Activated CD8-positive, alpha-beta memory T cell treated with anti-CD3 and anti-CD28 coated beads for 48 hours (primary cell): ENCODE measurements around the gene XPO4.
"Not testable (repeated sequence)": the region's sequence is repeated elsewhere in the genome, so short reads cannot be mapped to it uniquely, and the experiment has no call there.

Experiments used
- DNase-seq, 3 experiments: peaks; one replicate each; pipeline ENCODE4 v3.0.0-alpha.2; 2020; ENCODE audit warnings: low read depth in 2 of 3, low spot score in 2 of 3

Gene XPO4

DNA sequence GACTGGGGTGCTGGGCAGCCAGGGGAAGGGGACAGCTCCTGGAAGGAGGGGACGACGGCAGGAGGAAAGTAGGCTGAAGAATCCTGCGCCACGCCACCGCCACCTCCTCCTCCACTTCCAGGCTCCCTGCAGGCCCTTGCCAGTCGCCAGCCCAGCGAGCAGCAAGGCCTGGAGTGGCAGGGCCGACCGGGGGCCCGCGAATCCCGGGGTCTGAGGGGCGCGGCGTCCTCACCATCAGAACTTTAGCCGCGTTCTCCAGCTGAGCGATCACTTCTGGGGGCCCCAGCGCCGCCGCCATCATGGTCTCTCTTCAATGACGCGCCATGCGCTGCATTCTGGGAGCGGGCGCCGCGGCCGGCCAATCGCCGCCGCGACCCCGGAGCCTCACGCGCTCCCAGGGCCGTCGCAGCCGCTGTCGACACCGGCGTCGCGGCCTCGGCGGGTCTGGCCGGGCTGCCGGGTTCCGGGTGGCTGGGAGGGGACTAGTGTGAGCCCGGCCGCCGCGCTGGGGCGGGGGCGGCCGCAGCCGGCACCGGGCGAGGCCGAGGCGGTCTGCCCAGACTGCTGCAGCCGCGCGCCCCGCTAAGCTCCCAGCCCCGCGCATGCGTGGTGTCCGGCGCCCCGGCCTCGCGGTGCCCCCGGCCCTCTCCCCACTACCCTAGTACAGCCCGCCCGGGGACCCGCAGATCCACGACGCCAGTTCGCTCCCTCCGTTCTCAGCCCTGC lies at the start of gene XPO4:
XPO4 (minus strand) TSS at position 309 of the 726 bp plus-strand sequence; CDS start at position 301, 8 bp downstream.
- DNase-seq: peak; percentile 58 to 70 (median 66)

DNA sequence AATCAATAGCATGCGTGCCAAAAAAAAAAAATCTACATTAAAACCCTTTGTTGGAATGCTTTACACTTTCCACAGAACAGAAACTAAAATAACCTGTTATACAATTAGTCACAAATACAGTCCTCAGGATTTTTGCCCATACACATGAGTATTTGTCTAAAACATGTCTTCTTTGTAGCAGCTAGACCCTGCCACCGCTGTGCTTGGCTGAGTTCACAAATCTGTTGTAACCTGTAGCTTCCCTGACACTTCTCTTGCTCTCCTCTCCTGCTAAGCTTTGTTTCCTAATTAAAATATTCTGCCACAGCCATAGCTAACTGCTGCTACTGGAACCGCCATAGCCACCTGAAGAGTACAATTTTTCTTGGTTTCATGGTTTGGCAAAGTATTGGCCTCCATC lies 45.5 kb upstream of the XPO4 start:
- not testable (repeated sequence) for DNase-seq

DNA sequence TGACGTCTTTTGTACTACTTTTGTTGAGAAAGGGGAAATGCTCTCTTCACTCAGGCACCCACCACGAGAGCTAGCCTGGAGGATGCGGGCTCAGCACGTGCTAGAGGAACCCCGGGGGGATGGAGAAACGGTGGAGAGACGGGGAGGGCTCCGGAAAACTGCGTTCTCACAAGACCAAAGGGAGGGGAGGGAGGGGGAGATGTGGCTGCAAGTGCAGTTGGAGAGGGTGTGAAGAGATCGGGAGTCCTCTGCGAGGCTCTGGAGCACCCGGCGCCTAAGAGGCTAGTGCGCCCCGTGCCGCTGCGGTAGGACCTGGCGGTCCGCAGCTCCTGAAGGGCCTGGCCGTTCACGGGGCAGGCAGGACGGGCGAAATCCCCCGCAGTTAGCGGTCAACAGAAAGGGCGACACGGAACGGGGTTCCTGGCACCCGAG lies 43.4 kb upstream of the XPO4 start:
- DNase-seq: no peak

DNA sequence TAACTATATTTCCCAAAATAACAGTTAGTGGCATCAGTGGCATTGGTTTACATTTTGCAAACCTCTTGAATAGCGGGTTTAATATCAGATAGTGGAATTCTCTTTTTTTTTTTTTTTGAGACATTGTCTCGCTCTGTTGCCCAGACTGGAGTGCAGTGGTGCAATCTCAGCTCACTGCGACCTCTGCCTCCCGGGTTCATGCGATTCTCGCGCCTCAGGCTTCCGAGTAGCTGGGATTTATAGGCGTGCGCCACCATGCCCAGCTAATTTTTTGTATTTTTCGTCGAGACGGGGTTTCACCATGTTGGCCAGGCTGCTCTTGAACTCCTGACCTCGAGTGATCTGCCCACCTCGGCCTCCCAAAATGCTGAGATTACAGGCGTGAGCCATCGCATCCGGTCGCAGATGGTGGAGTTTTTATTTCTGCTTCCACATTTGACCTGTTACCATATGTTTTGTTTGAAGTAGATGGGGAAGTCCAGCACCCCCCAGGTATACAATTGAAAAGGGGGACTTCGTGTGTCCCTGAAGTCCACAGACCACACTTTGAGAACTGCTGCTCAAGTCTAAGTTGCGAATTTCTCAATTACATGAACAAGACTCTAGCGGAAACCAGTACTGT lies 40.5 kb upstream of the XPO4 start:
- no peak for DNase-seq

DNA sequence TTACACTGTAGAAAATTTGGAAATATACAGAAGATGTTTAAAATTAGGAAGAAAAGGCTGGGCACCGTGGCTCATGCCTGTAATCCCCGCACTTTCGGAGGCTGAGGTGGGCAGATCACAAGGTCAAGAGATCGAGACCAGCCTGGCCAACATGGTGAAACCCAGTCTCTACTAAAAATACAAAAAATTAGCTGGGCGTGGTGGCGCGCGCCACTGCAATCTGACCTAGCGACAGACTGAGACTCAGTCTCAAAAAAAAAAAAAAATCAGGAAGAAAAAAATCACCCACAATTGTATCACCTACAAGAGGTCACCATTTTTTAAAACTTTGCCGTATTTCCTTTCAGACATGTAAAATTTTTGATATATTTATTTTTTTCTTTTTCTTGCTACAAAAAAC lies 38.0 kb upstream of the XPO4 start:
- not testable (repeated sequence) for DNase-seq

DNA sequence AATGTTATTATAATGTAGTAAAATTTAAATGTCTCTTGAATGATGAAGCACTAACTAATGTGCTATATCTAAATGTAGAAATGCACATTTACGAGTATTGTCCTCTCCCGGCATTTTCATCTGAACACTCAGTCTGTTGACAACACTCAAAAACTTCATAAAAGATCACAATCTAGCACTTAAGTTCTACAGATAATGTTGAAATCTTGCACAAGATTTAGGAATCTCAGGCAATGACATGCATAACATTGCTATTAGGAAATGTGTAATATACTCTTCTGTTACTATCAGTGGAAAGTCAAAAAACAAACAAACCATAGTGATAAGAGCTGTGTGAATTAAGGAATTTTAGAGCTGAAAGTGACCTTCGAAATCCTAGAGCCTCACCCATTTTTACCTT lies 37.5 kb upstream of the XPO4 start:
- DNase-seq: no peak

DNA sequence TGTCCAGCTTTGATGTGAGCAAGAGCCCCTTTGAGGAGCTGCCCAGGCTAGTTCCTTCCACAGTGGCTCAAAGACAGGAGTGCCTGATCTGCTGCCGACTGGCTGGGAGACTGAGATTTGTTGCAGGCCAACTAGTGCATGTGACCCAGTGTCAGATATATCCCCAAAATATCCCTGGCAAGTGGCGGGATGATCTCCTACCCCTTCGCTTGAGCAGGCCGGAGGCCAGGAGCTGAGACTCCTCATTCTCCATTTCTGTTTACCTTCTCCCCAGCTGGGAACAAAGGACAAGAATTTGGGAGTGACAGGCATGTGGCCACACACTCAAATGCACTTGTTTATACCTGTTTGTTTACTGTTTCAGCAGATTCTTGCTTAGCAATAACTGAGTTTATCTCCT lies 37.1 kb upstream of the XPO4 start:
- DNase-seq: no peak

DNA sequence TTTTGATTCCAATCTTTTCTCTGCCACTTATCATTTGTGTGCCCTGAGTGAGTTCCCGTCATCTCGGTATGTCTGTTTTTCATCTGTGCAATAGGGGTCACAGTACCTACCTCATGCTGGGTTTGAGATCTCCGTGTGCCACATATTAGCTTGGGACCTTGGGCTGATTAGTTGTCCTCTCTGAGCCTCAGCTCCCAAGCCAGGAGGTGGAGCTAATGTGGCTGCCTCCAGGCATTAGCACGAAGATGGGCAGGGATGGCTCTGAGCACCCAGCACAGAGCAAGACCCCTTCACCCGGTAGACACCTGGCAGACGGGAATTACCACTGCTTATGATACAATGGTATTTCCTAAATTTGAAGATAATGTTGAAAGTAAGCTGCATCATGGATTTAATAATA lies 35.8 kb upstream of the XPO4 start:
- DNase-seq: no peak

DNA sequence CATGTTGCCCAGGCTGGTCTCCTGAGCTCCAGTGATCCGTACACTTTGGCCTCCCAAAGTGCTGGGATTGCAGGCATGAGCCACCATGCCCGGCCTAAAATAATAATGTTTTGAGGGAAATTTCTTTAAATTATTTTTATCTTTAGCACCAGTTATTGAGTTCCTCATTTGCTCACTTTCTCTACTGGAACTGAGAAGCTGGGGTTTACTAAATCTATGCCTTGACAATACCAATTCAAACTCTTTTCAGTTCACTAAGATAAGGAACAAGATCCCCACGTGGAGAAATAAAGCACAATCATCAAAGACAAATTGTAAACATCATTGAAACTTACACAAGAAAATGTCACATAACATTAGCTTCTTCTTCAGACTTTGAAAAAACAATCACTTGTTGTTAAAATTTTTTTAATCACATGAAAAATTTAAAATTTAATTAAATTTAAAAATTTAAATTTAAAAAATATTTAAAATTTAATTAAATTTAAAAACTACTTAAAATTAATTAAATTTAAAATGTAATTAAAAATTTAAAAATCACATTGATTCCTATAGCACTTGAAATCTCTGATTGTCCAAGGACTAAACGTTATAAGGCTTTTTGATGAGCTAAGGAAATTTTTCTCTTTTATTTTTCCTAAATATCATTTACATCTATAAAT lies 25.2 kb upstream of the XPO4 start:
- DNase-seq: no peak

DNA sequence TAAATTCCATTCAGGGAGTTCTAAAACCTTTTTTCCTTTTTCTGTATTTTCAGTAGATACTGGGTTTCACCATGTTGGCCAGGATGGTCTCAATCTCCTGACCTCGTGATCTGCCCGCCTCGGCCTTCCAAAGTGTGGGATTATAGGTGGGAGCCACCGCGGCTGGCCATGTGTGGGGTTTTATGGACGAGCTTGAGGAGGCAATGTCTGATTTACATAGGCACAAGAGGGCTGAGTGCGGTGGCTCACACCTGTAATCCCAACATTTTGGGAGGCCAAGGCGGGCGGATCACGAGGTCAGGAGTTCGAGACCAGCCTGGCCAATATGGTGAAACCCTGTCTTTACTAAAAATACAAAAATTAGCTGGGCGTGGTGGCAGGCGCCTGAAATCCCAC lies 22.8 kb upstream of the XPO4 start:
- DNase-seq: not testable (repeated sequence)

DNA sequence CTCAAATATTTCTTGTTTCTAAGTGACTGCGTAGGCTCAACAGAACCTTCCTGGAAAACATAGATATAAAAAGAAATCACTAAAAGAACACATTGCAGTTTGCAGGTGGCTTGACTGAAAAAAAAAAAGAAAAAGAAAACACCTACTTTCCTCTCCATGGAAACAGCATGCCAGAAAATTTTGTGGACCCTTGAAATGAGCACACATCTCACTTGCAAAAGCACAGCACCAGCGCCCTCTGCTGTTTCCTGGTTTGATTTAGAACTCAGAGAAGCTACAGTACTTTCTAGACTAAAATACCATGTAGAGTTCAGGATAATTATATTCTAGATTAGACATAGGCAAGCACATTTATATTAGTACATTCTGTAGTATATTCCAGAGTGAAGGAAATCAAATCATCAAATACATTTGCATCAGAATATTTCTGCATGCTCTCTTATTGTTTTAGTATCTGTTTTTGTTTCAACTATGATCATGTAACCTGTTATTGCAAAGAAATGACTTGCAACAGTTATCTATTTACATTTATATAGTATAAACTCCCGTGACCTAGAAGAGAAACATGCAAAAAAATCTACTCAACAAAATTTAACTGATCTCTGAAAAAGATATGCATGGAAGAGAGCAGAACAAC lies 22.3 kb upstream of the XPO4 start:
- peak in 2 of 3 experiments; percentile 15 to 58 for DNase-seq

DNA sequence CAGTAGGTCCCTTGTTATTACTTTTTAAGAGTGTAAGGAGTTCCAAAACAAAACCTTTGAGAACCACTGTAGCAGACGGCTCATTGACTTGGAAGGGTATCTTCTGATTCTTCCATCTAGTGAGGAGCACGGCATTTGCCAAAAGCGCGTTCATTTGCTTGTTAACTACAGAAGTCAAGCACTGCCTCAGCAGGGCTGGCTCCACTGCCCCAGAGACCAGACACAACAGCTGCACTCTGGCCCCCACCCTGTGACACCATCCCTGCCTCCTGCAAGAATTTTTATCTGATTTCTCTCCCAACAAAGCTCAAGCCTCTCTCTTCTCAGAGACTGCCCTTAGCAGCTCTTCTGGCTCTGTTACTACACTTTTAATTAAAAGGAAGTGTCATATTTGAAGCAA lies 20.7 kb upstream of the XPO4 start:
- DNase-seq: no peak

DNA sequence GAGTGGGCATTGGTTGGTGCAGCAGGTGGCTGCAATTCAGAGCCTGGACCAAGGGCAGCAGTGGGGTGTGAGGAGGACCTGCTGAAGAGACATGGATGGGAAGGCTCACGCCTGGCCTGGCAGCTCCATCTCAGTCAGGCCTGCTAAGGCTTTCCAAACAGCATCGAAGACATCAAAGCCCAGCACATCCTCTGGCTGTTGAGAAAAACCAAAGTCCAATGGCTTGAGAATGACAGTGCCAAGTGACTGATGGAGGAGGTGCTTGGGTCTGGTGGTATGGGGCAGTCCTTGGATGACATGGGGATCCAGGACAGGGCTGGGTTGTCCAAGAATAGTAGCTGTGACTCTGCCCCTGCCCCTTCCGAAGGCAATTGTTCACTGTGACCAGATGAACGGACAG lies 19.0 kb upstream of the XPO4 start:
- DNase-seq: no peak

DNA sequence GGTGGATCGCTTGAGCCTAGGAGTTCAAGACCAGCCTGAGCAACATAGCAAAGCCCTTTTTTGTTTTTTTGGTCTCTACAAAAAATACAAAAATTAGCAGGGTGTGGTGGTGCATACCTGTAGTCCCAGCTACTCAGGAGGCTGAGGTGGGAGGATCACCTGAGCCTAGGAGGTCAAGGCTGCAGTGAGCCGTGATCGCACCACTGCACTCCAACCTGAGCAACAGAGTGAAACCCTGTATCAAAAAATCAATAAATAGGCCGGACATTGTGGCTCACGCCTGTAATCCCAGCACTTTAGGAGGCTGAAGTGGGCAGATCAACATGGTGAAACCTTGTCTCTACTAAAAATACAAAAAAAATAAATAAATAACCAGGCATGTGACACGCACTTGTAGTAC lies 13.1 kb upstream of the XPO4 start:
- not testable (repeated sequence) for DNase-seq

DNA sequence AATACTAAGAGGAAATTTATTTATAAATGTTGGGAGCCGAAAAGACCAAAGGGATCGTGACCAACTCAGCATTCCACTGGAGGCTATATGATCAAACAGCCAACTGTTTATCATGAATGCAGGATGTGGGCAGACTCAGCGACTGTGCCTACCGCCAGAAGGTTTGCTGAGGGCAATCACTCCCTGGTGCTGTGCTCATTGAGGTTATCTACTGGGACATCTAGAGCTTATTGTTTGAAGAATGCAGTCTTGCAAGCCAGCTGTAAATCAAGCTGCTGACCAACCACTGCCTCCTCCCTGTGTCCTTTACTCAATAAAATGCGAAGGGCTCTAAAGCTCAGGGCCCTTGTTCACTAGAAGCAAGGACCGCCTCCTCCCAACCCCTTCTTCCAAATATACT lies 8.5 kb upstream of the XPO4 start:
- no peak for DNase-seq

DNA sequence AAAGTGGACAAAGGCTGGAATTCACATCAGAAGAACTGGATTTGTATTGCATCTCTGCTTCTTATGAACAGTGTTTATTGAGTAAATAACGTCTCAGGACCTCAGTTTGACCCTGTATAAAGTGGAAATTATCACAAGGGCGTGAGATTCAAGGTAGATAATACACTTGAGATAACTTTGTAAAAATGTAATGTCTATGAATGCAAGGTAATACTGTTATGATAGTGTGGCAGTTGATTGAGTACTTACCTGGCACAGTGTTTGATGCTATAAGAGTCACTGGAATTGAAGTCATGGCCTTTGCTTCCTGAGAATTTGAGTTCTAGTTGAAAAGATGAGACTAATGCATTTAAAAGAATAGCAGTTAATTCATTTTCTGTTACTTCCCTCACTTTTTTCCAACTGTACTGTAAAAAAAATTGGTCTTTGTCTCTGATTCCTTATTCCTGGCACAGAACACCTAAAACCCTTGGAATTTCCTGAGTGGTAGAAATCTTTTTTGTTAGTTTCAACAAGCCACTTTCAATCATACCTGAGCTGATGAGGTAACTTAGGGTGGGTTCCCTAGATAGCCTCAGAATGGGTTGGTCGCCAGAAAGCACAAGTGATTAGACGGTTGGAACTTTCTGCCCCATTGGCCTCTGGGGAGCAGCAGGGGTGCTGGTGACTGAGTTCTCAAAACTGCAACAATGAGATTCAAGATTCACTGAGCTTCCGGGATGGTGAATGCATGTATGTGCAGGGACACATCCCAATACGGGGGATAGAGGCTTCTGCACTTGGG lies 6.4 kb upstream of the XPO4 start:
- DNase-seq: no peak

DNA sequence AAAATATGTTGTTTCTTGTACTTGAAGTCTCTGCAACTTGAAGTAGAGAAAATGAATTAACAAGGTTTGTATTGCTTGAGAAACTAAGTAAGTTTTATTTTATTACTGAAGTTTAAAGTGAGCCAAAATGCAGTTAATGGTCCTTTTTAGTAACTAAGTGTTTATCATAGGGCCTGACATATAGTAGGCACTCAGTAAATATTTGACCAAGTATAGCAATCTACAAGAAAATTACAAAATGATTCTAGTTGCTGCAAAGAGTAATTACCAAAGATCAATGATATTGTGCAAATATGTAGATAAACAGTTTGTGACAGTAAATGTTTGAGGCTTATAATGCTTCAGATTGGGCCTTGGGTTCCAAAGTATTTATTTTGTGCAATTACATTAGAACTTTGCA lies 2.4 kb upstream of the XPO4 start:
- DNase-seq: no peak

DNA sequence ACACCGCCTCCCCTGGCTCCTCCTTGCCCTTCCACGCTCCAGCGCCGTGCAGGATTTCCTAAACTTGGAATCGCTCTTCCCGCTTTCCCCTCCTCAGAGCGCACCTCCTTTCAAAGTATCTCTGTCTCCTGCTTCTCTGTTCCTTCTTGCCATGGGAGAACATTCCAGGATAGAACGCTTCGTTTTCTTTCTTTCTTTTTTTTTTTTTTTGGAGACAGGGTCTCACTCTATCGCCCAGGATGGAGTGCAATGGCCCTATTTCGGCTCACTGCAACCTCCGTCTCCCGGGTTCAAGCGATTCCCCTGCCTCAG lies 574 bp upstream of the XPO4 start:
- DNase-seq: no peak

DNA sequence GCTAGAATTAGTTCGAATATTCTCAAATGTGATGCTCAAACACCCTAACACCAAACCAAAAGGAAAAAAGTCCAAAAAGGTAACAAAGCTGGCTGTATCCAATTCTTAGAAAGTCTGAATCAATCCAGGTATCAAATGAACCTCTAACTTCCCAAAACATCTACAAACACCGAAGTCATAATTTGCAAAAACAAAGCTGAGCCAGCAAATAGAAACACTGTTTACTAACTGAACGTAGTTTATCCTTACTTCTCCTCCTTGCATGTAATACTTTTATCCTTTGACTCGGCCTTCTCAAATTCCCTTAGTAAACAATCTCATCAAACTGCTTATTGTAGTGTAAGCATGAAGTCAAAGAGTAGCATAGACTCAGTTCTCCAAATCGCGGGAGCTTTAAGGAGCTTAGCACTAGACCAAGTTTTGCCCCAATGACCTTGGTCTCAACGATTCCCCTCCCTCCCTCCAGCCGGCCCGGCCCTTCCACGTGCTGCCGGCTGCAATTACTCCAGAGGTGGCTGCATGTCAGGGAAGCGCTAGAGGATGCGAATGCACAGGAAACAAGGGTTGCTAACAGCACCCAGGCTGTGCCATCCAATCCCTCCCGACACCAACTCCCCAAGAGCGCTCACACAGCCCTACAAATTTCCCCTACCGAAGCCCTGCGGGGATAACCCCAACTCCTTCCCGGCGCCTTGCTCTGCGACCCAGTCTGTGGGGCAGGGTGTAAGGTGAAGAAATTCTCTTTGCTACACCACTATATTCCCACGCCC lies 693 bp downstream of the XPO4 start:
- DNase-seq: peak in 2 of 3 experiments; percentile 6 to 21

DNA sequence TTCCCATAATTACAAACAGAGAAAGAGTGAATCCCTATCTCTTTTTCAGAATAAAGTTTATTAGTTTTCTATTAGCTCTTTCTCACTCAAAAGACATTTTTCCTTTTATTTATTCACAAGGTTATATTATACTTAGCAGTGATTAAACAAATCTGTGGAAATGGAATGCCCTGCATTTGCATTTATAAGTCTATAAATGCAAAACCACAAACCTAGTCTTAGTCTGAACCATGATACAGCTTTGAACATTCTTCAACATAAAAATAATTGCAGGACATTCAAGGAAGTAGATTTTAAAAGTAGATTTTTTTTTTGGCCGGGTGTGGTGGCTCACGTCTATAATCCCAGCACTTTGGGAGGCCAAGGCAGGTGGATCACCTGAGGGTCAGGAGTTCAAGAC lies 8.3 kb downstream of the XPO4 start:
- no peak for DNase-seq

DNA sequence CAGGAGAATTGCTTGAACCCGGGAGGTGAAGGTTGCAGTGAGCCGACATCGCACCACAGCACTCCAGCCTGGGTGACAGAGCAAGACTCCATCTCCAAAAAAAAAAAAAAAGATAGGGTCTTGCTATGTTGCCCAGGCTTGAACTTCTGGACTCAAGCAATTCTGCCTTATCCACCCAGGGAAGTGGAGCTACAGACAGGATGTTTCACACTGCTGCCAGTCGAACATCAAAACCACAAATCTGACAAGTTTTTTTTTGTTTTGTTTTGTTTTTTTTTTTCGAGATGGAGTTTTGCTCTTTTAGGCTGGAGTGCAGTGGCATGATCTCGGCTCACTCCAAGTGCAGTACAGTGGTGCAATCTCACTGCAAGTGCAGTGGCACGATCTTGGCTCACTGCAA lies 10.8 kb downstream of the XPO4 start:
- DNase-seq: no peak
